ENCODE measurements around the gene ZNF578.

The ZNF578 gene

DNA sequence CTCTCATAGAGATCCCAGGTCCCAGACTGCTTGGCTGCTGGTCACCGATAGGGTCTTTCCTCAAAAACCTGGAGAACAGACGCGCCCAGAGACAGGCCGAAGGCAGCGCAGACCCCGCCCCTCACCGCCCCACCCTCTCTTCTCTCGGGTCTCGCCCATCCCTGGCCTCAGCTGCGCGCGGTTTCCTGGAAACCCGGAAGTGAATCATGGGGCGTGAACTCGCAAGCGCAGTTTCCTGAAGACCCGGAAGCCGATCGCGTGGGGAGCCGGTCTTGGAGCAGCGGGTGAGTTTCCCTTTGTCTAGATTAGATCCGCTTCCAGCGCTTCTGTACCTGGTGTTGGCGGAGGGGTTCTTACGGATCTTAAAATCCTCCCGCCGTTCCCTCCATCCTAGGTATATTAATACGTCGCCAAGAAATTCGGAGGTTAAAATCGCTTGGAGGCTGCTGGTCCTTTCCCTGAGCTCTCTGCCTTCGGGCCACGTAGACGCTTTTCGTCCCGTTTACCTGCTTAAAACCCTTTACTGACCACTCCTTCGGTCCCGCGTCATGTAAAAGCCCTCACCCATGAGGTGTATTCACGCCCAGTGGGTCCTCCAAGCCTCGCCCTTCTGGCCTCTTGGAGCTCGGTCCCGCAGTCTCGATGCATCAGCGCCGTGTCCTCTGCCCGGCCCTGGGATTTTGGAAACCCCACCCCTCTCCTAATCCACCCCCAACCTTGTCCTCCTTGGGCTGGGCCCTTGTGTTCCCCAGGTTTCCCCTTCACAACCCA, at the start of gene ZNF578:
ZNF578 (plus strand) TSS at position 230 of the 771 bp plus-strand sequence. CDS start 48,293 bp downstream, outside the sequence.
- no peaks in the 10 kb centered on the region for H3K4me1 ChIP-seq
- H3K4me2 ChIP-seq (ENCODE audit: low read length), result peak within 1 kb of the TSS; percentile 65
- H3K4me3 ChIP-seq (ENCODE audit: low read depth, low read length), result peak within 1 kb of the TSS; percentile 68
- no peaks in the 10 kb centered on the region for H3K79me2 ChIP-seq
- H3K36me3 ChIP-seq (ENCODE audit: control insufficient read depth, insufficient read depth, low read length), result peaks cover under 1% of the 10 kb centered on the region
- no peak within 1 kb of the TSS for H3K9ac ChIP-seq
- H3K9me3 ChIP-seq (ENCODE audit: control insufficient read depth, low read length), result no peaks in the 10 kb centered on the region
- H3K27ac ChIP-seq, result no peak within 1 kb of the TSS
- no peaks in the 10 kb centered on the region for H3K27me3 ChIP-seq (ENCODE audit: control insufficient read depth, insufficient read depth, low read length)
- peak within 1 kb of the TSS; percentile 33 for H2AFZ ChIP-seq
- TF ChIP-seq, protein P1, sequence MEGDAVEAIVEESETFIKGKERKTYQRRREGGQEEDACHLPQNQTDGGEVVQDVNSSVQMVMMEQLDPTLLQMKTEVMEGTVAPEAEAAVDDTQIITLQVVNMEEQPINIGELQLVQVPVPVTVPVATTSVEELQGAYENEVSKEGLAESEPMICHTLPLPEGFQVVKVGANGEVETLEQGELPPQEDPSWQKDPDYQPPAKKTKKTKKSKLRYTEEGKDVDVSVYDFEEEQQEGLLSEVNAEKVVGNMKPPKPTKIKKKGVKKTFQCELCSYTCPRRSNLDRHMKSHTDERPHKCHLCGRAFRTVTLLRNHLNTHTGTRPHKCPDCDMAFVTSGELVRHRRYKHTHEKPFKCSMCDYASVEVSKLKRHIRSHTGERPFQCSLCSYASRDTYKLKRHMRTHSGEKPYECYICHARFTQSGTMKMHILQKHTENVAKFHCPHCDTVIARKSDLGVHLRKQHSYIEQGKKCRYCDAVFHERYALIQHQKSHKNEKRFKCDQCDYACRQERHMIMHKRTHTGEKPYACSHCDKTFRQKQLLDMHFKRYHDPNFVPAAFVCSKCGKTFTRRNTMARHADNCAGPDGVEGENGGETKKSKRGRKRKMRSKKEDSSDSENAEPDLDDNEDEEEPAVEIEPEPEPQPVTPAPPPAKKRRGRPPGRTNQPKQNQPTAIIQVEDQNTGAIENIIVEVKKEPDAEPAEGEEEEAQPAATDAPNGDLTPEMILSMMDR (IDR thresholded peaks at IDR 0.05), result no peak

DNA sequence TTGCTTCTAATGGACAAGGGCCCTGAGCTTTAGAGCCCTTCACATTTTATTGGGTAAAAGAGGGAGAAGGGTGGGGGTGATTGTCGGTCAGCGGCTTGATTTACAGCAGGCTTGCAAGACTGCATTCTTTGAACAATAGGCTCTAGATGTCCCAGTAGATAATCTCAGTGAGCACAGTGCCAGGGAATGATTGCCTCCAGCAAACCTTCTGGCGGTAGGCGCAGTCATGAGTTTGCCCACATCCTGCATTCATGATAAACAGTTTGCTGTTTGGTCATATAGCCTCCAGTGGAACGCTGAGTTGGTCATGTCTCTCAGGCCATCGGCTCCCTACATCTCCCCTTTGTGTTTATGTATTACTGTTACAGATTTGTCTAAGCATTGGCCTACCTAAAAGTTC, 43.1 kb upstream of the ZNF578 start:
- peaks cover 5% of the 10 kb centered on the region for H3K36me3 ChIP-seq (ENCODE audit: control insufficient read depth, insufficient read depth, low read length)
- H3K4me3 ChIP-seq (ENCODE audit: low read depth, low read length), result no peak overlapping the region
- peaks cover 8% of the 10 kb centered on the region for H3K9me3 ChIP-seq (ENCODE audit: control insufficient read depth, low read length)
- no peaks in the 10 kb centered on the region for H3K4me1 ChIP-seq
- H2AFZ ChIP-seq, result no peak overlapping the region
- H3K9ac ChIP-seq, result no peak overlapping the region
- H3K27ac ChIP-seq, result no peak overlapping the region
- H3K4me2 ChIP-seq (ENCODE audit: low read length), result no peak overlapping the region
- TF ChIP-seq, protein P1 (IDR thresholded peaks at IDR 0.05), result no peak
- H3K79me2 ChIP-seq, result no peaks in the 10 kb centered on the region
- H3K27me3 ChIP-seq (ENCODE audit: control insufficient read depth, insufficient read depth, low read length), result no peaks in the 10 kb centered on the region

DNA sequence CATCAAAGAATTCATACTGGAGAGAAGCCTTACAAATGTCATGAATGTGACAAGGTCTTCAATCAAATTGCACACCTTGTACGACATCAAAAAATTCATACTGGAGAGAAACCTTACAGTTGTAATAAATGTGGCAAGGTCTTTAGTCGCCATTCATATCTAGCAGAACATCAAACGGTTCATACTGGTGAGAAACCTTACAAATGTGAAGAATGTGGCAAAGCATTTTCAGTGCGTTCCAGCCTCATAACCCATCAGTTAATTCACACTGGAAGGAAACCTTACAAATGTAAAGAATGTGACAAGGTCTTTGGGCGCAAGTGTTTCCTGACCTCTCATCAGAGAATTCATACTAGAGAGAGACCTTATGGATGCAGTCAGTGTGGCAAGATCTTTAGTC, 37.6 kb upstream of the ZNF578 start:
- Histone ChIP-seq H3K4me2 (ENCODE audit: low read length) (no peak overlapping the region), H3K9ac (no peak overlapping the region), H3K9me3 (ENCODE audit: control insufficient read depth, low read length) (peaks cover 14% of the 10 kb centered on the region), H3K27me3 (ENCODE audit: control insufficient read depth, insufficient read depth, low read length) (no peaks in the 10 kb centered on the region), H3K79me2 (no peaks in the 10 kb centered on the region), H3K36me3 (ENCODE audit: control insufficient read depth, insufficient read depth, low read length) (peaks cover 9% of the 10 kb centered on the region), H3K4me3 (ENCODE audit: low read depth, low read length) (no peak overlapping the region), H3K27ac (no peak overlapping the region), H3K4me1 (no peaks in the 10 kb centered on the region), H2AFZ (no peak overlapping the region)
- TF ChIP-seq, protein P1 (IDR thresholded peaks at IDR 0.05), result no peak

- H3K79me2 ChIP-seq, result no peaks in the 10 kb centered on the region
These were observed 24.4 kb upstream of the ZNF578 start, which contains the start of gene ZNF534 for GRCh38 chr19:52428937-52429336. TSS of gene ZNF534 (plus strand) at chr19:52429148. CDS start at chr19:52431475, 2,327 bp downstream.

More at GRCh38 chr19:52428937-52429336, 24.4 kb upstream of the ZNF578 start, which contains the start of gene ZNF534:
- H3K27me3 ChIP-seq (ENCODE audit: control insufficient read depth, insufficient read depth, low read length), result no peaks in the 10 kb centered on the region
- no peaks in the 10 kb centered on the region for H3K4me1 ChIP-seq
- no peaks in the 10 kb centered on the region for H3K36me3 ChIP-seq (ENCODE audit: control insufficient read depth, insufficient read depth, low read length)
- TF ChIP-seq, protein P1 (IDR thresholded peaks at IDR 0.05), result no peak
- H3K9ac ChIP-seq, result no peak within 1 kb of the TSS
- H3K4me2 ChIP-seq (ENCODE audit: low read length), result no peak within 1 kb of the TSS
- H2AFZ ChIP-seq, result no peak within 1 kb of the TSS
- no peak within 1 kb of the TSS for H3K27ac ChIP-seq
- H3K9me3 ChIP-seq (ENCODE audit: control insufficient read depth, low read length), result no peaks in the 10 kb centered on the region
- no peak within 1 kb of the TSS for H3K4me3 ChIP-seq (ENCODE audit: low read depth, low read length)

Measured in parathyroid adenoma (tissue), 2 donors.